ENCODE data around the gene ANKDD1B.
"Not testable (repeated sequence)": the region's sequence is repeated elsewhere in the genome, so short reads cannot be mapped to it uniquely, and the experiment has no call there.

ANKDD1B gene

DNA sequence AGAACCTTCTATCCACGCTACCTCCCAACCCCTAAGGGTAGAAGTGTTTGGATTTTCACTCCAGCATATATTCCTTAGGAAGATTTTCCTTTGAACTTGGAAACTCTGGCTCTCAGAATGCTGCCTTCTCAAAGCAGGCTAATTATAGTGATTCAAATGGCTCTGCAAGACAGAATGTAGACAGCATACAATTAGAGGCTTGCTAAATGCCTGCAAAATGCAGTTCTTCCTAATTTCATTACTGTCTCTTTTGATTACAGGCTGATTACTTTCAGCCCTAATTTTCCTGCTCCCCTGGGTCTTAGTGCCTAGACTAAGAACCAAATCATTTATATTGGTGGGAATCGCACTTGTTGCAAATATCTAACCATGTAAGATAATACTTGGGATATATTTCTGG lies 50.8 kb downstream of the ANKDD1B start:
- DNase-seq, result no peak

DNA sequence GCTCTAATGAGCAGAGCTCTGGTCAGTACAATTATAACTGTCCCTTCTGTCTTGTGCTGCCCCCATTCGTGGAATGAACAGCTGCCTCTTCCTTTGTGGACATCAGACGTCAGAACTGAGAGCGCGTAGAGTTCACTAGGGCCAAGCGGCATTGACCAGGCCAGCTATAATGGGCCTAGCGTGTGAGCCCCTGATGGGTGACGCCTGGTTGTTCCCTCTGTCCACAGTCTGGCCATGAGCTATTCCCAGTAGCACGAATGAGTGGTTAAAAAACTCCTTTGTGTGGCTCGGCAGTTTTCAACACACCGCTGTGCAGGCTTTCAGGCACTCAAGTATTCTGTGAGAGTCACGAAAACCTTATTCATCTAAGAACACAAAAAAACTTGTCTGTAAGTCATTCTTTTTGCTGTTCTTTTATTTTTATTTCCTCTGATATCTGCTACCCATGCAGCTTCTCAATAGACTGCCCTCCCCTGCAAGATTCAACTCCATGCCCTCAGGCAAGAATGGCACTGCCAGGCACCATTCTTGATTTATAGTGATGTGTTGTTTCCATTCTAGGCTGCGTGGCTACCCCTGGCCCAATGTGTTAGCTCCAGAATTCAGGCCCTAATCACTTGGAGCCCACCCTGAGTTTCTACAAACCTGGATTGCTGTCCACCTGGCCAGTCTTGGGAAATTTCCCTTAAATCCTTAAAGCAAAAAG lies 52.5 kb downstream of the ANKDD1B start:
- DNase-seq, result no peak

DNA sequence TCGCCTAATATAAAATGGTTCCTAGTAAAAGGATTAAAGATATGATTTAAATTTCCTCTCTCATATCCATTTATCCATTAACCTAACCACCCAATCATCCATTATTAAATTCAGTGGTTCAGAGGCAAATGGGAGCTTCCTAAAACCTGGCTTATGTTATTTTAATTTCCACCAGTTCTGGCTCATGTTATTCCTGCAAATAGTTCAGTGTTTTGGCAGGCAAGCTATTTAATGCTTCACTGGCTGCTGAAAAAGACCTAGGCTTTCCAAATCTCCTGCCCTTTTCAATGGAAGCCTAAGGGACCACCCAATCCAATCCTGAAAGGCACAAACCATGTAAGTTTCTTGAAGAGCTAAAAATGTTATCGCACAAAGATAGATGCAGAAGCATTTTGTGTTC lies 53.7 kb downstream of the ANKDD1B start:
- DNase-seq, result no peak

DNA sequence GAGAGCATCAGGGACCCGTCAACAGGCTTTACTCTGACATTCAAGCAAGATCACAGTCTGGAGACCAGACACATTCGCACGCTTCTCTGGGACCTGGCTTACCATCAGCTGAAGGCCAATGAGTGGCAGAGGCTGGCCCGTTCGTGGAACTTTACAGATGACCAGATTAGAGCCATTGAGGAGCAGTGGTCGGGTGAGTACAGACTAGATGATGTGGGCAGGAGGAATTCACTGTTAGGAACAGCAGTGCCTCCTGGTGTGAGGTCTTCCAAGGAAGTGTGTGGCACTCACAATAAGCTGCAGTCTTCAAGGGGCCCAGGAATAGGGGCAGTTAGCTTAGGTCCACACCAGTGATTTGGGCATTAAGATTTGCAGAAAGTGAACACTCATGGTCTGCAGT lies 55.5 kb downstream of the ANKDD1B start:
- DNase-seq, result no peak

DNA sequence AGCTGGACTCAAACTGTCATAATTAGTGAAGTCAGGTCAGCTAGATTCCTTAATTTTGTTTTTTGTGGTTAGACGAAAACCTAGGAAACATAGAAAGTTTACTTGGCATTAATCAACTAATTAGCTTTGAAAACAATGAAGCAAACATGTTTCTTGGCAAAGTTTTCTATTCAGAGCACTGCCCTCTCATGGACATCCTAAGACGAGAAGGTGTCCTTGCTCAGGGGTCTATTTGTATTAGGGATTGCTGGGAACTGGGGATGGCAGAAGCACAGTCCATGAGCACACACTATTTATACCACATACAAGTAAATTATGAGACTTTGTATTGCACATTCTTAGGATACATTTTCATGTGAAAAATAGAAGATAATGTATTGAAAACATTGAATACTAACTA lies 56.3 kb downstream of the ANKDD1B start:
- DNase-seq, result no peak

DNA sequence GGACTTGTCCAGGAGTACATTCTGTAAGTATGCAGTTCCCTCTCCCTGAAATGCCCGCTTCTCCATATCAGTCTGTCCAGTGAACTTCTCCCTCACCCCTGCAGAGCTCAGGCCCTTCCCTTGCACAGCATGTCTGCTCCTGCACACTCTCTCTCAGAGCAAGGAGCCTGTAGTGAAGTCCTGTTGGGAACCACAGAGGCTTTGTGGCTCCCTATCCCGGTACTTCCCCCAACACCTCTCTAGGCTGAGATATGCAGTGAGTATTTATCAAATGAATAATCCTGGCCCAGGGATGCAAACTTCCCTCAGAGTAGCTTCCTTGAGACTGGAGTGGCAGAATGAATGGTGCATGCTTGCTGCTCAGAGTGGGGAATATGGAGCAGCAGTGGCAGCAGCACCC lies 57.2 kb downstream of the ANKDD1B start:
- no peak for DNase-seq

DNA sequence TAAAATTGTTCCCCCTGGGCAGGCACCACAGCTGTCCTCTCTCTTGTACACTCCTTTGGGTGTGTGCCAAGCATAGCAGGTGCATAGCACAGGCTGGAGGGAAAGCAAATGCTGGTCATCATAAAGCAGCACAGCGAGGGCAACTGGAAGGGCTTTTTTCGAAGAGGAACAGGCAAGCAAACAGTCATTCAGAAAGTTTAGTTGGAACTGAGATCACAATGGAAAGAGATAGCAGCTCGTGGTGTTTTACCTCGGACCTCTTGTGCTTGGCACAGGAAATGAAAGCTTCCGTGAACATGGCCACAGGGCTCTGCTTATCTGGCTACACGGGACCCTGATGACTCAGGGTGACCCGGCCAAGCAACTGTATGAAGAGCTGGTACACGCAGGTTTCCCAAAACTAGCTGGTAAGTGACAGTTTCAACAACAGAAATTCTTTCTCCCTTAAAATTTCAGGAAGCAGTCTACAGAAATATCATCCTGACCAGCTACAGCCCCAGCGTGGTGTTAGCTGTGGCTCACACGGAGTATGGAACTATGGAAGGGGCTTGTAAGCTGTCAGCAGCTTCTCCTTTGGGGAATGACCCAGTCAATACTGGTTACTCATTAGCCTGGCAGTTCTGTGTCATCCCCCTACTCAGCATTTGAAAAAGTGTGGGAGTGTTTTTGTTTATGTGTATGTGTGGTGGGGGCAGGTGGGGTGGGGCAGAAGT lies 57.9 kb downstream of the ANKDD1B start:
- peak; percentile 36 to 40 for DNase-seq

DNA sequence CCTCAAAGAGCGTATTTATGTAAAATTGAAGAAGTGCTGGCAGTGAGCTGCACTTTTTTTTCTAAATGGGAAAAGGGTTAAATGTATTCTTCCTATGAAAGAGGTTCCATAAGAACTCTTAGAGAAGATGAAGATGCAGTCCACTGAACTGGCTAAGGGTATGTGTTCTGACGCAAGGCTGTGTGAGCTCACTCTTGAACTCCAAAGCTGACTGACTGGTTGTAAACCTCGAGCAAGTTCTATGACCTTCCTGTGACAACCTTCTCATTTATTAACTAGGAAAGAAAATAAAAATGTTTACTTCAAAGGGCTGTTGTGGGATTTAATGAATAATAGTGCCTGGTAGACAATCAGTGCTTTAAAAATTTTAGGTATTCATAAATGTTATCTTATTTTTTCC lies 59.3 kb downstream of the ANKDD1B start:
- no peak for DNase-seq

DNA sequence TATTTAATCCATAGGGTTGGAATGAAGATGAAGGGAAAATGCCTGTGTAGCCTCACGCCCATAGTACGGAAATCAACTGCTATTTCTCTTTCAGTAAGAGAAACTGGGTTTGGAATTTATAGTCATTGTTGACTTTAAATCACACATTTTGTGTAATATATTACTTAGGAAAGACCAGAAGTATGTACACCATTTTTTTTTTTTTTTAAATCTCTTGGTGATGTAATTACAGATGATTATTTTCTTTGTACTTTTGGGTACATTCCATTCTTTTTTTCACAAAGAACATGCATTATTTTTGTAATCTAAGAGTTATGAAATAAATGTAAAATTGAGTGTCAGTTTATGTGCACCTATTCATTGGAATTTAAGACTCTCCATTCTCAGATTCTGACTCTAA lies 60.3 kb downstream of the ANKDD1B start:
- DNase-seq, result no peak

DNA sequence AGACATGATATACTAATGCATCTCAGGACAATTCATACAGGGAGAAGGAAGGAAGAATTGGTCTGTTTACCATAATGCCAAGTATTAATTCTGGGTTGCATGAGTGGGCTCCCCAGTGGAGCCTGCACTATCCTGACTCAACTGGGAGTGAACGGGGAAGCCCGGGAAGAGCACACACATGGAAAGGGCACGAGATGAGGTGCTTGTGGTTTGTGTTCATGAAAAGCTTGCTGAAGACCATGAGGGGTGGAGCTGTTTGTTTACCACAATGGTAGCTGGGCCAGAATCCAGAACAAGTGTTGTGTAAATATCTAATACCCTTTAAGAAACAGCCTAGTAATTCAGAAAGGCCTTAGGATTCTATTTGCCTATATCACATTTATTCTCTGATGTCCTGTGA lies 61.4 kb downstream of the ANKDD1B start:
- DNase-seq, result no peak

DNA sequence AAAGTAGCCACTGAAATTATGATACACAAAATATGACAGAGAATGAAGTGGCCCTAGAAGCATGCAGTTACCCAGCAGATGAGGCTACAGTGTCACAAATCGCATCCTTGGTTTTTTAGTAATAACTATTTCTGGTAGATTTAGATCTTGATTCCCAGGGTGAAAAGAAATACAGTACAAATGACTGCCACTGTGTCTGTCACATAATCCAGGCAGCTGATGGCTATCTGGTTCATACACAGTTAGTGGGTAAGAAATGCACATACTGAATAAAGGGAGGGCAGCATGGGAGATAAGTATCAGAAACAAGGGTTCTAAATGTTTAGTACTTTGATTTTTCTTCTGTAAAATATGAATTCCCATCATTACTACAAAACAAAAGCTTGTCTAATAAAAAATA lies 64.5 kb downstream of the ANKDD1B start:
- DNase-seq, result no peak

DNA sequence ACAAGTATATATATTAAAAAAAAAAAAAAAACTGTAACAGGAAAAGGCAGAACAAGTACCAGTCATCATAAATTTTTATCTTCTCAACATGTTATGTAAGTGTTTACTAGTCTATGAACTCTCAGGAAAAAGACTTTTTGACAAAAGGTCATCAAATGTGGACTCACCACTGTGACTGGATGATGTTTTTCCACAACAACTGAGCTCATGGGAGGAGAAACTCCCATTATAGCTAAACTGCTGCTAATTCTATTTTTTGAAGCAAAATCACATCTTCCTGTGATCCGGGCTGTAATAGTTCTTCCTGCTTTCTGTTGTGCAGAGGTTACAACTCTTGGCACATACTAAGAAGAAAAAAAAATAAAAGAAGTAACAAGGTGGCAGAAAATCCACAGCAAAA lies 66.4 kb downstream of the ANKDD1B start:
- peak in 1 of 2 donors; percentile 14 for DNase-seq

DNA sequence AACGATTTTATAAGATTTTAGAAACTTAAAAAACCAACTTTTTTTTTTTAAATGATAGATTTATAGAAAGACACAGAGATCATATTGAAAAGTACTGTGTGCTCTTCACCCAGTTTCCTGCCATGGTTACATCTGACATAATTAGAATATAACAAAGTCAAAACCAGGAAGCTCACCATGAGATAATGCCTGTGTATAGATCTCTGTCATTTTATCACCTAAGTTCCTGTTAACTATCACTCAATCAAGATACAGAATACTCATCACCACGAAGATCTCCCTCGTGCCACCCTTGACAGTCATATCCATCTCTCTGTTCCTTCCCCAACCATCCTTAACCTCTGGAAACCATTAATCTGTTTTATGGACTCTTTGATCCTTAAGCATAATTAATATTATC lies 66.9 kb downstream of the ANKDD1B start:
- DNase-seq, result peak in 1 of 2 donors; percentile 28

DNA sequence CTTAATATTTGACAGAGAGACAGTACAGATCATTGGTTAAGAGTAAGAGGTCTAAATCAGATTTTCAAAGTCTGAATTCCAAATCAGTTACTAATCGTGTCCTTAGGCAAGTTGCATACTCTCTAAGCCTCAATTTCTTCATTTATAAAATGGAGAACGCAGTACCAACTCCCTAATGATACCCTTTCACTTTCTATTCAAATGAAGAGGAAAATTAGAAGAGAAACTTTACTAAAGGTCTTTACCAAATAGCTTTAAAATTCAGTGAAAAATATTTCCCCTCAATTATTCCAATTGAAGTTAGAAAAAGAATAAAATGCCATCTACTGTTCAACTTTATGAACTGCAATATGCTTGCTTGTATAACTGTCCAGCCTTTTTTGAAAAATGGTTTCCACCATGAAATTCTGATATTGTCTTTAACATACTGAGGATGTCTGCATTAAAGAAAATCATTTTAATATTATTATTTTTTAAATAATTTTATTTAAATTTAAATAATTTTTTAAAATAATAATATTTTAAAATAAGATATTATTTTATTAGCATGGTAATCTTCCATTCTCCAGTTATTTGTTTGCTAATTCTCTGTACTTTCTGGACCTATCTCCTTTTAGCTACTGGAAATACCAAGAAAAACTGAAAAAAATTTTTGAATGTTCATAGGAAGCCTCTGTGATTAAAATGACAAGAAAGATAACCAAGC lies 70.0 kb downstream of the ANKDD1B start:
- DNase-seq, result peak in 1 of 2 donors; percentile 49

DNA sequence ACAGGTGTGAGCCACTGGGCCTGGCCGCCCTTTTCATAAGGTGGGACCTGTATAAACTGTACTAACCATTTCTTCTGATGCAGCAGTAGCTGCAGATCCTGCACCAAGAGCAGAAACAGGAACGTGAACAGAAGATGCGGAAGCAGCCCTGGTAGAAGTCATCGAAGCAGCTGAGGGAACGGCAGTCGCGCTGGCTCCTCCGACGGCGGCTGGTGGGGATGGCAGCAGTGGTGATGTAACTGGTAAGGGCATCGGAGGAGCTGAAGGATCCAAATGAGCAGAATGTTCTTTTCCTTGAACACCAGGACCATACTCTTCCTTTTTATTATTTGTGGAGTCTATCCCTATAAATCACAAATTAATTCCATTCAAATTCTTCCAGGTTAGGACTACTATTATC lies 73.9 kb downstream of the ANKDD1B start:
- no peak for DNase-seq

DNA sequence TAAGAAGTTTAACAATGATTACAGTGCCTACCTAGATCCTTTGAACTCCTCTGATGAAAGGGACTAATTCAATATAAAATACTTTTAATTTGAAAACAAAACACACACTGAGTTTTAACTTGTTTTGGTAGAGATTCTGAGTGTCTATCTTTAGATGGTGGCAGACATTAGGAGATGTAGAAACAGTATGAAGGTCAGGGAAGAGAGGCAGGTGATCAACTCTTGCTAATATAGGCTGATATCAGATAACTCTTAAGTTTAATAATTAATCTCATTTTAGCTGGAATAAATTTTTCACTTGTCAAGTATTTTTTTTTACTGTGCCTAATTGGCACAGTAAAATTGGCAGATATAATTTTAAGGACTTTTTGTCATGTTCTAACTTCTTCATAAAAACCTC lies 75.2 kb downstream of the ANKDD1B start:
- no peak for DNase-seq

DNA sequence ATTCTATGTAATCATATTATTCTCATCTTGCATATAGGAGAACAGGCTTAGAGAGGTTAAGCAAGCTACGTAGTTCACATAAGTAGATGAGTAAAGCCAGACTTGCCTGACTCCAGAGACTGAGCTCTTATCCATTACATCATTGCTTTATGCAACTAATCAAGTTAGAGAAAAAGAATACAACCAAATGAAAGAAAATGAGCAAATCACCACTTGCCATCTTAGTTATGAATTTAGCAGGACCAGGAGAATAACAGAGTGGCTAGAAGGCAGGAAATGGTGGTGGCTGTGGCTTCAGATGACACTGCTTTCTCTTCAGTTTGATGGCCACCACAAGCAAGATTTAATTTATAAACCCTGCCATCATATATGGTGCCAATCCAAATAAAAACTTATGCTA lies 79.4 kb downstream of the ANKDD1B start:
- no peak for DNase-seq

DNA sequence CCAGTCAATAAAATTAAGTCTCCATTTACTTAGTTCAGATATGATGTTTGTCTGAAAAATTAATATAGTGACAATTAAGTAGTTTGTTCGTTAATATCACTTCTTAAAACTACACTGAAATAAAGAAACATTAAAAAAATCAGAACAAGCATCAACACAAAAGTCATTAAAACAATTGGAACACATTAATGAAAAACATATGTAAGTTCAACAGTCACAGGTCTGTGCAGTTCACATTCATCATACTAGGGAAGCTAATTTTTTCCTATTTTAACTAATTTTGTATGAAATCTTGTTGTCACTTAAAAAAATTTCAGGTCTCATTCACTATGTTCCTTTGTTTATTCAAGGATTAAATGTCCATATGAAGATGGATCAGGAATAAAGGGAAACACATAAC lies 83.5 kb downstream of the ANKDD1B start:
- DNase-seq, result no peak

DNA sequence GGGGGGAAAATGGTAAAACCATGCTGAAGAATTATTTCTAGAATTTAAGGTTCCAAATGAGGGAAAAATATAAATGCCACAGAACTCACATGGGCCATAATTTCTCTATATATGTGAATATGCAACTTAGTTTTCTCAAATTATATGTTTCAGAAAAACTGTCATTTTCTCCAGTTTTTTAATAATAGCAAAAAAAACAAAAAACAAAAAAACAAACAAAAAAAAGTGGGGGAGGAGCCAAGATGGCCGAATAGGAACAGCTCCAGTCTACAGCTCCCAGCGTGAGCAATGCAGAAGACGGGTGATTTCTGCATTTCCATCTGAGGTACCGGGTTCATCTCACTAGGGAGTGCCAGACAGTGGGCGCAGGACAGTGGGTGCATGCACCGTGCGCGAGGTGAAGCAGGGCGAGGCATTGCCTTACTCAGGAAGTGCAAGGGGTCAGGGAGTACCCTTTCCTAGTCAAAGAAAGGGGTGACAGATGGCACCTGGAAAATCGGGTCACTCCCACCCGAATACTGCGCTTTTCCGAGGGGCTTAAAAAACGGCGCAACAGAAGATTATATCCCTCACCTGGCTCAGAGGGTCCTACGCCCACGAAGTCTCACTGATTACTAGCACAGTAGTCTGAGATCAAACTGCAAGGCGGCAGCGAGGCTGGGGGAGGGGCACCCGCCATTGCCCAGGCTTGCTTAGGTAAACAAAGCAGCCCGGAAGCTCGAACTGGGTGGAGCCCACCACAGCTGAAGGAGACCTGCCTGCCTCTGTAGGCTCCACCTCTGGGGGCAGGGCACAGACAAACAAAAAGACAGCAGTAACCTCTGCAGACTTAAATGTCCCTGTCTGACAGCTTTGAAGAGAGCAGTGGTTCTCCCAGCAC lies 84.5 kb downstream of the ANKDD1B start:
- not testable (repeated sequence) for DNase-seq

DNA sequence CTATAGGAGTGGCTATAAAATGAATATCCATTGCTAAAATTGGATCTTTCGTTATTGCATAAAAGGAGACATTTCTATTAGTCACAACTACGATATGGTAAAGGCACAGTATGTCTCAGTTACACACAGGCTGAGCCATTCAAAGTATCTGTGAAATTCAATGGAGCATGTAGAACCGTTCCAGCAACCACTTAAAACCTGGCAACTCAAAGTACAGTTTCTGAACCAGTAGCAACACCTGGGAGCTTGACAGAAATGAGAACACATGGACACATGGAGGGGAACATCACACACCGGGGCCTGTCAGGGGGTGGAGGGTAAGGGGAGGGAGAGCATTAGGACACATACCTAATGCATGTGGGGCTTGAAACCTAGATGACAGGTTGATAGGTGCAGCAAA lies 90.6 kb downstream of the ANKDD1B start:
- no peak for DNase-seq

DNA sequence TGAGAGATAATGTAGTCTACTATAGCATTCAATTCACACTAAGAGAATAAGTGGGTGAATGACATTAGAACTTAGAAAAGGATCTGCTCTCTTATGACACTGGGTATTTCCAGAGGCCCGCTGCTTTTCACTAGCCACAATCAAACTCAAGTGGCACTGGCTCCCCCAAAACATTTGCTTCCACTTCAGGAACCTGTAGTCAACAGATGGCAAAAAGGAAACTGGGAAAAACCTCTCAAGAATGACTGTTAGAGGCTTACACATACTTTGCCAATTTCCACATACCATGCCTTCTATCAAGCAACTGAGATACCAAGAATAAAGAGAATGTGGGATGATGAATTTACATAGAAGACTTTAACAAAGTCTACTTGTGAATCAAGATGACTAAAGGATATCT lies 94.8 kb downstream of the ANKDD1B start:
- DNase-seq, result no peak

DNA sequence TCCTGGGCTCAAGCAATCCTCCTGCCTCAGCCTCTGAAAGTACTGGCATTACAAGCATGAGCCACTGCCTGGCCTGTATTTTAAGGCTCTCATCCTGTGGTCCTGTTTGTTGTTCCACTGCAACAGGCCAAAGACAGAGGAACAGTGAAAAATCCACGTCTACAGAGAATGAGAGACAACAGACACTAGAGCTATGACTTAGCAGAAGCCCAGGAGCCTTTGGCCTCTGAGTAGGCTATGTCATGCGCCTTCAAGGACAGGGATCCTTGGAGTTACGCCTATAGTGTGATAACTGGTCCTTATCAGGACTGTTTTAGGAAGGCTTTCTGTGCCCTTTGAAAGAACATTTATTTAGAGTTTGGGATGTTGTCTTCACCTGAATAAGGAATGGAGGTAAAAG lies 95.5 kb downstream of the ANKDD1B start:
- DNase-seq, result no peak

DNA sequence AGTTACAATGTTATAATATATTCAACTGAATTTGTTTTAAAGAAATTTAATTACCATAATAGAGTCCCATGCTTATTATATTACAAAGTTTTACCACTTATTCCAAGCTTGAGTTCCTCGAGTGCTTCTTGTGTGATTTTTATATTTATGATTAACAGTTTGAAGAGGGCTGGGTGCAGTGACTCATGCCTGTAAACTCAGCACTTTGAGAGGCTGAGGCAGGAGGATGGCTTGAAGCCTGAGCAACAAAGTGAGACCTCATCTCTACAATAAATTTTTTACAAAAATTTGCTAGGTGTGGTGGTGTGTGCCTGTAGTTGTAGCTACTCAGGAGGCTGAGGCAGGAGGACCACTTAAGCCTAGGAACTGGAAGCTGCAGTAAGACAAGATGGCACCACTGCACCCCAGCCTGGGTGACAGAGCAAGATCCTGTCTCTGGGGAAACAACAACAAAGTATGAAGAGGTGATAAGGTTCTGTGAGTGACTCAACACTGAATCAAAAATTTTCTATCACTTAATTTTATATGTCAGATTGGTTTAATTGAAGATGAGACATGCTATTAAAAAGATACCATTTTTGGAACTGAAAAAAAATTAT lies 96.8 kb downstream of the ANKDD1B start:
- DNase-seq, result no peak

Data from CD4-positive, alpha-beta T cell treated with Interleukin-1 beta for 1 hour (primary cell).